Breast epithelium (tissue), 4 donors: ENCODE measurements around the gene MARCHF7. TPM values are rescaled to one million over a fixed set of nuclear protein-coding genes. Genes with fewer than 3 reads are reported as not detected.

Source experiments
- DNase-seq, 2 donors: peaks; one replicate each; pipeline ENCODE4 v3.0.0-alpha.2; 2019; ENCODE audit warnings: low spot score in 2 of 2
- H3K27ac ChIP-seq, 2 donors: fragments of 200-600 bp; sonication (generic) in 1 of 2; one replicate each; pipeline ENCODE4 v1.5.1; 2016 to 2019; ENCODE audit warnings: mild to moderate bottlenecking in 1 of 2
- H3K27me3 ChIP-seq, 2 donors: fragments of 200-600 bp; sonication (generic) in 1 of 2; one replicate each; pipeline versions ENCODE4 v1.5.1 to v1.6.0; 2017 to 2019; ENCODE audit warnings: control low read depth in 1 of 2, mild to moderate bottlenecking in 1 of 2
- H3K36me3 ChIP-seq: fragments of 200-600 bp; one replicate; pipeline ENCODE4 v1.5.1; 2019
- H3K4me1 ChIP-seq, 2 donors: fragments of 200-600 bp; sonication (generic); one replicate each; pipeline ENCODE4 v1.5.1; 2016 to 2019; ENCODE audit warnings: control low read depth in 1 of 2
- H3K4me3 ChIP-seq, 3 donors: fragments of 200-600 bp; sonication (generic); 1 replicate in 2 of 3; 2 replicates in 1 of 3; pipeline ENCODE4 v1.5.1; 2016 to 2019; ENCODE audit warnings: mild to moderate bottlenecking in 3 of 3, moderate library complexity in 2 of 3
- H3K9me3 ChIP-seq, 2 donors: fragments of 200-600 bp; sonication (generic) in 1 of 2; one replicate each; pipeline ENCODE4 v1.5.1; 2016 to 2019; ENCODE audit warnings: control low read depth in 1 of 2
- CTCF ChIP-seq, 3 donors: fragments of 450-650 bp; IDR thresholded peaks; one replicate each; pipeline ENCODE4 v1.5.1; 2016 to 2017; ENCODE audit warnings: antibody characterized with exemption in 3 of 3, mild to moderate bottlenecking in 3 of 3, moderate library complexity in 3 of 3
- POLR2A ChIP-seq: fragments of 450-650 bp; IDR thresholded peaks from one replicate; pipeline ENCODE4 v1.6.1; 2016; ENCODE audit warnings: antibody characterized with exemption, mild to moderate bottlenecking, moderate library complexity
- POLR2AphosphoS5 ChIP-seq, 3 donors: sonication (generic); formaldehyde crosslinking; IDR thresholded peaks; one replicate each; pipeline ENCODE4 v1.6.1; 2017; ENCODE audit warnings: antibody characterized with exemption in 3 of 3
- intact Hi-C: fragments of 100-400 bp; cut with DNase I; formaldehyde crosslinking; loops from one replicate; pipeline ENCODE4 v1.15.1; 2023; ENCODE audit warnings: low total_unique reads
- total RNA-seq, 3 donors: library from RNA; depleted of rRNA; stranded (reverse); fragments of >200 nt; gene quantifications; one replicate each; pipeline ENCODE4 v1.1.0, GENCODE V29; 2016

The MARCHF7 gene
- total RNA-seq, 3 donors from 2014 or later: 85.9 to 154 (median 128) TPM

GRCh38 chr2:159735648-159736047, 23.3 kb downstream of the MARCHF7 start:
- H3K4me3 ChIP-seq: no peak overlapping the region
- peaks cover 4% of the 10 kb centered on the region for H3K36me3 ChIP-seq
- no peaks in the 10 kb centered on the region for H3K9me3 ChIP-seq
- H3K27ac ChIP-seq: no peak overlapping the region
- no peaks in the 10 kb centered on the region for H3K4me1 ChIP-seq
- TF ChIP-seq POLR2AphosphoS5 (IDR thresholded peaks at IDR 0.05) (no peak), CTCF (IDR thresholded peaks at IDR 0.05) (no peak), POLR2A (no peak)
- H3K27me3 ChIP-seq: no peaks in the 10 kb centered on the region
- intact Hi-C loops: no loop called here
- no peak for DNase-seq

- Histone ChIP-seq H3K36me3 (peaks cover 4% of the 10 kb centered on the region), H3K4me3 (no peak overlapping the region)
Observed at GRCh38 chr2:159736048-159736447, 23.7 kb downstream of the MARCHF7 start.

GRCh38 chr2:159737292-159737916, 25.1 kb downstream of the MARCHF7 start:
- no peak for DNase-seq
- intact Hi-C loops: no loop called here
- no peaks in the 10 kb centered on the region for H3K4me1 ChIP-seq
- H3K27ac ChIP-seq: no peak overlapping the region
- TF ChIP-seq CTCF (IDR thresholded peaks at IDR 0.05) (no peak), POLR2AphosphoS5 (IDR thresholded peaks at IDR 0.05) (no peak), POLR2A (no peak)
- H3K27me3 ChIP-seq: no peaks in the 10 kb centered on the region
- H3K9me3 ChIP-seq: no peaks in the 10 kb centered on the region
- H3K4me3 ChIP-seq: no peak overlapping the region
- H3K36me3 ChIP-seq: peaks cover 4% of the 10 kb centered on the region

More at GRCh38 chr2:159736048-159736447, 23.7 kb downstream of the MARCHF7 start:
- Histone ChIP-seq H3K27me3 (no peaks in the 10 kb centered on the region), H3K4me1 (no peaks in the 10 kb centered on the region), H3K9me3 (no peaks in the 10 kb centered on the region), H3K27ac (no peak overlapping the region)
- no peak for DNase-seq
- intact Hi-C loops: no loop called here
- TF ChIP-seq POLR2AphosphoS5 (IDR thresholded peaks at IDR 0.05): no peak
- no peak for TF ChIP-seq POLR2A
- TF ChIP-seq CTCF (IDR thresholded peaks at IDR 0.05): no peak

GRCh38 chr2:159737917-159738296, 25.6 kb downstream of the MARCHF7 start:
- no peak for DNase-seq
- TF ChIP-seq POLR2AphosphoS5 (IDR thresholded peaks at IDR 0.05): no peak
- no peak for TF ChIP-seq CTCF (IDR thresholded peaks at IDR 0.05)
- no peak for TF ChIP-seq POLR2A
- no peak overlapping the region for H3K4me3 ChIP-seq
- H3K27ac ChIP-seq: no peak overlapping the region
- intact Hi-C loops: no loop called here
- H3K9me3 ChIP-seq: no peaks in the 10 kb centered on the region
- H3K4me1 ChIP-seq: no peaks in the 10 kb centered on the region
- H3K27me3 ChIP-seq: no peaks in the 10 kb centered on the region
- H3K36me3 ChIP-seq: peaks cover 4% of the 10 kb centered on the region

- intact Hi-C loops: no loop called here
- DNase-seq: no peak
- Histone ChIP-seq H3K36me3 (peaks cover 4% of the 10 kb centered on the region), H3K27me3 (no peaks in the 10 kb centered on the region), H3K4me1 (no peaks in the 10 kb centered on the region), H3K4me3 (no peak overlapping the region), H3K9me3 (no peaks in the 10 kb centered on the region), H3K27ac (no peak overlapping the region)
- no peak for TF ChIP-seq CTCF (IDR thresholded peaks at IDR 0.05)
- TF ChIP-seq POLR2AphosphoS5 (IDR thresholded peaks at IDR 0.05): no peak
- TF ChIP-seq POLR2A: no peak
Observed at GRCh38 chr2:159738509-159739390, 26.4 kb downstream of the MARCHF7 start.
